GM19438 (cell line): ENCODE measurements around the gene FOXF2.

ENCODE experiments used
- ATAC-seq: cut with Tn5 transposase; IDR thresholded peaks from one replicate; pipeline ENCODE4 v1.9.1; 2021; ENCODE audit warnings: low read depth; ENCODE audit not compliant: unreplicated experiment

Gene FOXF2

GRCh38 chr6:1405221-1405620 is 15.8 kb downstream of the FOXF2 start:
- ATAC-seq: no peak

GRCh38 chr6:1406306-1407072 is 17.1 kb downstream of the FOXF2 start:
- ATAC-seq: no peak

- no peak for ATAC-seq
These were observed 18.2 kb downstream of the FOXF2 start for GRCh38 chr6:1407499-1407990.

GRCh38 chr6:1409774-1410465 is 20.5 kb downstream of the FOXF2 start:
- no peak for ATAC-seq

GRCh38 chr6:1412901-1413300 is 23.5 kb downstream of the FOXF2 start:
- ATAC-seq: no peak

GRCh38 chr6:1415416-1416063 is 26.2 kb downstream of the FOXF2 start:
- no peak for ATAC-seq

GRCh38 chr6:1416191-1416760 is 26.9 kb downstream of the FOXF2 start:
- ATAC-seq: no peak

- no peak for ATAC-seq
These were observed 27.4 kb downstream of the FOXF2 start for GRCh38 chr6:1416820-1417219.

GRCh38 chr6:1417718-1418117 is 28.3 kb downstream of the FOXF2 start:
- no peak for ATAC-seq

GRCh38 chr6:1418471-1419191 is 29.3 kb downstream of the FOXF2 start:
- ATAC-seq: no peak

- ATAC-seq: no peak
These were observed 31.0 kb downstream of the FOXF2 start for GRCh38 chr6:1420382-1420781.

GRCh38 chr6:1422290-1422689 is 32.9 kb downstream of the FOXF2 start:
- no peak for ATAC-seq

- no peak for ATAC-seq
These were observed 34.2 kb downstream of the FOXF2 start for GRCh38 chr6:1423578-1423977.

GRCh38 chr6:1424306-1424927 is 35.0 kb downstream of the FOXF2 start:
- ATAC-seq: no peak

- no peak for ATAC-seq
These were observed 37.0 kb downstream of the FOXF2 start for GRCh38 chr6:1426416-1426815.

- no peak for ATAC-seq
These were observed 46.4 kb downstream of the FOXF2 start for GRCh38 chr6:1435806-1436205.

GRCh38 chr6:1436334-1437306 is 47.2 kb downstream of the FOXF2 start:
- no peak for ATAC-seq

- no peak for ATAC-seq
These were observed 48.4 kb downstream of the FOXF2 start for GRCh38 chr6:1437553-1438406.
